DMS 273 treated with DMSO at 0.1 percent for 48 hours (cell line): ENCODE results near the gene C20orf96.
"Not testable (repeated sequence)": the region's sequence is repeated elsewhere in the genome, so short reads cannot be mapped to it uniquely, and the experiment has no call there.

Experiments used
- DNase-seq: peaks from one replicate; lab custom pipeline; 2025; lab: John Stamatoyannopoulos, UW

Gene C20orf96

DNA sequence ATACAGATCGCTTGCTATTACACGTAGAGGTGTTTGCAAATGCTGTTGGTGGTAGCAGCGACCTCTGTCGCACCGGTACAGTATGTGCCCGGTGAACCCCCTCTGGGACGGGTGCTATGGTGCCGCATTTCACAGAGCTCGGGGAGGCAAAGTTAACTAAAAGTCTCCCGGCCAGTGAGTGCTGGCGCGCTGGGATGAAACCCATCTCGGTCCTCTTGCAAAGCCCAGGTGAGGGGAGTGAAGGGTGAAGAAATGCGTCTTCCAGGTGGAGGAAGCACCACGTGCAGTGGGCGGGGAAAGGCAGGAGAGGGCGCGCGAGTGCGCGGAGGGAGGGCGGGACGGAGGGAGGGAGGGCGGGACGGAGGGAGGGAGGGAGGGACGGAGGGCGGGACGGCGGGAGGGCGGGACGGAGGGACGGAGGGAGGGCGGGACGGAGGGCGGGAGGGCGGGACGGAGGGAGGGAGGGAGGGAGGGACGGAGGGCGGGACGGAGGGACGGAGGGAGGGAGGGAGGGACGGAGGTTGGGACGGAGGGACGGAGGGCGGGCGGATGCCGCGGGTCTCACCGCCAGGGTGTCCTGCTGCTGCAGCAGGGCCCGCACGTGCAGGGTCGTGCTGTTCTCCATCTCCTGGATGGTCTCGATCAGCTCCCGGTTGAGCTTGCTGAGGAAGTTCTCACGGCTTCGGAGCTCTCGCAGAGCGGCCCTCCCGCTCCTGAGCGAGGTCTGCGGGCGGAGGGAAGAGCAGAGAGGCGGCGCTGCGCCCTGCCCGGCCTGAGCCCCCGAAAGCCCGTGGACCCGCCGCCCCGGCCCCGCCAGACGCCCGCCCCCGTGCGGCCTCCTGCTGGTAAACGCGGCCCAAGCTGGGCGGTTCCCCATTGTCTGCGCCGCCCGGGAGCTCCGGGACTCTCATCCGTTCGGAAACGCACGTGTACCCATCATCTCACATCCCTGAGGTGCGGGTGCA lies 11.7 kb downstream of the C20orf96 start:
- DNase-seq = no peak

DNA sequence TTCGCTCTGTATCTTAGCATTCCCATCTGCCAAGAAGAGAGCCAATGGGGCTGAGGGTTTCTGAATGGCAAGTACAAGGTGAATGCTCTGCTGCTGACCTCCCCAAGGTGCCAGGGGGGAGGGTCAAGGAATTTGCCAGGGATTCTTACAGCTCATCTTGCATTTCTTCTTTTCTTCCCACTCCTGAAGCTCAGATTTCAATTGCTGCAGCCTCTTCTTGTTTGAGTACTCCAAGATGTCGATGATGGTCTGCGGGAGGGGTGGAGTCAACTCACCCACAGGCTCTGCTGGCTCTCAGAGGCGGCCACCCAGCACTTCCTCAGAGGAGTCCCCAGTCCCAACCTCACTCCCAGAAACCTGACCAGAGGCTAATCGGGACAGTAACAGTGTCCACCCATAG lies 12.4 kb downstream of the C20orf96 start:
- DNase-seq = no peak

DNA sequence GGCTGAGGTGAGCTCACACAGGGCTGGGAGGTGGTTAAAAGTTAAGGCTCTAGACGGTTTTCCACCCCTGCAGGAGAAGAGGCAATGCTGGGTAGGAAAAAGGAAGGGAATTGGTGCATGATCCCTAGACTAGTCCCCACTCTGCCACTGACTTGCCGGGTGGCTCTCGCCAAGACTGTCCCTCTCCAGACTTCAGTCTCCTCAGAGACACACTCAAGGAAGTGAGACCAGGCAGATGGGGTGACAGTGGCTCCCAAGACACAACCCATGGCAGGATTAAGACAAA lies 13.1 kb downstream of the C20orf96 start:
- no peak for DNase-seq

DNA sequence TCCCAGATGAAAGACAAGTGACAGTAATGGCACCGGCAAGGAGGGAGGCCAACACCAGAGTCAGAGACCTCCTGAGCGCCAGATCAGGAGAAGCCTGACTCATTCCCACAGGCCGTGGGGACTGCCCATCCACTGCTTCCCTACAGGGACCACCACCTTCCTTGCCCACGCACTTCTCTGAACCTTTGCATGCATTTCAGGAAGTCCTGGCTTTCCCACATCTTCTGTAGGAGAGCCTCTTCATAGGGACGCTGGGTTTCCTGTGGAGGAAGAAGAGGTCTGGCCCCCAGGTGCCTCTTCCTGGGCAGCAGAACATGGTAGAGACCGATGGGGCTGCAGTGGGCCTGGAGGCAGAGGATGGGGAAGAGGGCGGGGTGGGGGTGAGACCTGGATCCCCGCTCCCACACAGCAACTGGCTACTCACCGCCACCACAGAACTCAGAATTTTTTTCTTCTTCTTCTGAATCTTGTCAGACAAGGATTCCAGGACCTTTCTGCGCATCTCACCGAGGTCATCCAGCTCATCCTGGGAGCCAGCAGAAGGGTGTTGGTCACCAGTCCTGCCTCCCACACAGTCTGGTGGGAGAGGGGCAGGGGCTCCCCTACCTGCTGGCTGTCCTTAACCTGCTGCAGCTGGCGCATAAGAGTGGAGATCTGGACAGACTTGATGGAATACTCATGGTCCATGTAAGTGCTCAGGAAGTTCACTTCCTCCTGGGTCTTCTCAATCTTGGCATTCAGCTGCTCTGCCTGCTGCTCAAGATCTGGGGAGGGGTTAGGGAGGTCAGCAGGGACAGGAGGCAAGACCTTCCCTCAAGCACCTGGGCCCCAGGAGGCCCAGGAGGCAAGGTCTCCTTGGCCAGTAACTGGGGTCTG lies 13.7 kb downstream of the C20orf96 start:
- no peak for DNase-seq

DNA sequence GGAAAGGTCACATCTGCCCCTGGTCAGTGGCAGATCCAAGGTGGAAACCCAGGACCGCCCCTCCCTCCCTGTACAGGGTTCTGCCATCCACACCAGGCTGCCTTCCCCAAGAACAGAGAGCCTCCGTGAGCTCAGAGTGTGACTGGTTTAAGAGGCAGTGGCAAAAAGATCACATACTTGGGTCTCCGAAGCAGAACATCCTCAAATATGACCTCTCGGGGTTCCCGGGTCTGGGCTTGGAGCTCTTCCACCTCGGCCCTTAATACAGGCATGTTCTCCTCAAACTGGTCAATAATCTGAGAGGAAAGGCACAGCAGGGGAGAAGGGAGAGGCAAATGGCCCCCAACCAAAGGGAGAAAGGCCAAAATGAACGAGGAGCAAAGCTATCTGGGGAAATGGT lies 14.8 kb downstream of the C20orf96 start:
- no peak for DNase-seq

DNA sequence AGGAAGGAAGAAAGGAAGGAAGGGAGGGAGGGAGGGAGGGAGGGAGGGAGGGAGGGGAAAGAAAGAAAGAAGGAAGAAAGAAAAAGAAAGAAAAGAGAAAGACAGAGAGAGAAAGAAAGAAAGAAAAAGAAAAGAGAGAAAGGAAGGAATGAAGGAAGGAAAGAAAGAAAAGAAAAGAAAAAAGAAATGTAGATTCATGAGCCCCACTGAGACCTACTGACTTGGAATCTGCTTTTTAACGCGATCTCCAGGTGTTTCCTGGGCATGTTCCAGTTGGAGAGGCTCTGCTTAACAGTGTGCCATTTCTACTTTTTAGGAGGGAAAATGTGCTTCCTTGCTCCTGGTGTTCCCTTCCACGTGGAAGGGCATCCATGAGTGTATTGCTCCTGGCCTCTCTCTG lies 16.7 kb downstream of the C20orf96 start:
- DNase-seq = no peak

DNA sequence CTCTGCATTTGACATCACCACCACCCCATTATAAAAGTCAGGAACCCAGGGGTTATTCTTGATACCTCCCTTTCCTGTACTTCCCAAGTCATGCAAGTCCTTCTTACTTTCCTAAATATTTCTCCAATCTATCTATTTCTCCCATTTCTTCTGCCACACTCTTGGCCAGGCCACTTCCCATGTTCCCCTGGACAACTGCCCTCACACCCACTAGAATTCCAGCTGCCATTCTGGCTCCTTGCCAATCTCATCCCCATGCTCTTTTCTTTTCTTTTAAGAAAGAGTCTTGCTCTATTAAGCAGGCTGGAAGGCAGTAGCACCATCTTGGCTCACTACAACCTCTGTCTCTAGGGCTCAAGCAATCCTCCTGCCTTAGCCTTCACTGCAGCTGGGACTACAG lies 17.8 kb downstream of the C20orf96 start:
- no peak for DNase-seq

DNA sequence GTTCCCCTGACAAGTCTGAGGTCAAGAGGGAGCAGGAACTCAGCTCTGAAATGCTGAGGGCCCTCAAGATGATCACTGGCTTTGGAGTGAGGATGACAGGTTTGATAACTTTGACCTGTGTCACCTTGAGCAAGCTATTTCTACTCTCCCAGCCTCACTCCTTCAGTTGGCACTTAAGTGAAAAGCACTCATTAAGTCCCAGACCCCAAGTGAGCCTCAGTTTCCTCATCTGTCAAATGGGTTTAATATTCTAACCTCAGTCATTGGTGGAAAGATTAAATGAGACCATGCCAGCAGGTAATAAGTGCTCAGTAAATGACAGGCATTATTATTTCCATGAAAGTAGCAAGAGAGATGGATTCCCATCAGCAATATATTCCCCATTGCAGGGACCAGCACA lies 19.0 kb downstream of the C20orf96 start:
- DNase-seq = no peak

DNA sequence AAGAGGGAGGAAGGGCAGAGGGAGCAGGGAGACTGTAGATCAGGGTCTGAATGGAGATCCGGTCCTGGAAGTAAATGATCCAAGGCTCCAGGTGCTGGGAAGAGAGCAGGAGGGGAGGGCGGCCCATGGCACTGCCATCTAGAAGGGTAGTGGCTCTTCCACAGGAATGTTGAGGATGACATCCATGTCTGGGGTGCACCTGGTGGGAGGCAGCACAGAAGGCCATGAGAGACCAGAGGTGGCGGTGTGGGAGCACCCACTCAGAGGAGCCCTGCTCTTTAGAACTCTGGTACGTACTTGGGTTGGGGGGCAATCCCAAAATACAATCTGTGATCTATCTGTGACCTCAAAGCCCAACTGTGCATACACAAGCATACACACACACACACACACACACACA lies 19.5 kb downstream of the C20orf96 start:
- no peak for DNase-seq

DNA sequence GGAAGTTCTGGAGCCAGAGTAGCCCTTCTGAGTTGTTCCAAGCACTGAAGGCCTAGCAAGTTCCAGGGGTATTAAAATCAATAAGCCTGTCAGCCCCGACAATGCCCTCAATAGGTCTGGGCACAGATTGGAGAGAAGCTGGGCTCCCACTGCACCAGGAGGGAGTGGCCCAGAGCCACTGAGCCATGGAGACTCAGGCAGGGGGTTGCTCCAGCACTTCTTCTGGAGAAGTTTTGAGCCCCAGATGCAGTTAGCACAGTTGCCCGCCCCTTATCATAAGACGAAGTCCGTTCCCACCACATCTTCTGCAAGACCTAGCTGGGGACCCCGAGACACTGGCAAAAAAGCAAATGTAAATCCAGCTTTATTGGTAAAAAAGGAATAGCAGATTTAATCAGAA lies 20.0 kb downstream of the C20orf96 start:
- no peak for DNase-seq

DNA sequence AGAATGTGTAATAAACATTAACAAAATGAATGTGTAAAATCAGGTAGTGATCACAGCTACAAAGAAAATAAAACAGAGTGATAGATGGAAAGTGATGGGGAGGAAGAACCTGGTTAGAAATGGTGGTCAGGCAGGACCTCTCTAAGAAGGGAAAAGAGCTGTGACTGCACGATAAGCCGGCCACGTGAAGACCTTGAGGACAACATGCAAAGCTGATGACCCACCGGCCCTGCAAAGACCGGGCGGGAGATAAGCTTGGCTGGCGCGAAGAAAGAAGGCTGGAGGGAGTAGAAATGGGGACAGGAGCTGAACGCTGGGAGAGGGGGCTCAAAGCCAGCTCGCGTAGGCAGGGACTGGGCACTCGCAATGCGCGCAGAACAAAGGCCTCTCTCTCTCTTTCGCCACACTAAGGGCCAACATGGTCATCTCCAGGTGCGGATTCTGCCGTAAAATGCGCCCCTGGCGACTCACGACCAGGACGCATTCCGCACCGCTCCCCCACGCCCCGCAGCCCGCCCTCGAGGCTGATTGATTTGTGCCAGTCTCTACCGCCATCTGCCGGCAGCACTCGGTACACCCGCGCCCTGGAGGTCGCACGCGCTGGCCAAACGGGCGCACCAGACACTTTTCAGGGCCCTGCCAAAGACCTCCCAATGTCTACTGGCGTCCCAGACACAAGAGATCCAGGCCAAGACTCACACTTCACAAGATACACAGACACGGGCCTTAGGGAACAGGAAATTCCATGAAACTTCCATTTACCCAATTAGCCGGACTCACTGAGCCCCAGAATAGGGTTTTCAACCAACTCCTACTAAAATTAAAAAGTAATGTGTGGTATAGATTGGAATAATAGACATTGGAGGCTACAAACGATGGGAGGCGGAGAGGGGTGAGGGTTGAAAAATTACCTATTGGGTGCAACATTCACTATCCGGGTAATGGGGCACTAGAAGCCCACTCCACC lies 23.7 kb downstream of the C20orf96 start:
- peak; percentile 54 for DNase-seq

DNA sequence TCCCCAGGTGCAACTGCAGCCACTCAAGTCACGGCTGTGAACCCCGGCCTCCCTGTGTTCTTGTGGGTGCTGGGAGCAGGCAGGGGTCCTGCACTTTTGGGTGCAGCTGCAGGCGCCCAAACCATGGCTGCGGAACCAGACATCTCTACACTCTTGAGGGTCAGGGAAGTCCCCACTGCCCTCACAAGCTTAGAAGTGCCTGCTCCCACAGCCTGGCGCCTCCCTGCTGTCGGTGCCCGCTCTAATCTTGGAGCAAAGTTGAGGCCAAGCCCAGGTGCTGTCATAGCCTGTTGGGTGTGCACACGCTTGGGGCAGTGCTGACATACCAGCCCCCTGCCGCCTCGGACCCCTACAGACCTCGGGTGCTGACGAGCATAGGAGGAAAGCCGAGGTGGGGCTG lies 26.8 kb downstream of the C20orf96 start:
- DNase-seq = no peak

DNA sequence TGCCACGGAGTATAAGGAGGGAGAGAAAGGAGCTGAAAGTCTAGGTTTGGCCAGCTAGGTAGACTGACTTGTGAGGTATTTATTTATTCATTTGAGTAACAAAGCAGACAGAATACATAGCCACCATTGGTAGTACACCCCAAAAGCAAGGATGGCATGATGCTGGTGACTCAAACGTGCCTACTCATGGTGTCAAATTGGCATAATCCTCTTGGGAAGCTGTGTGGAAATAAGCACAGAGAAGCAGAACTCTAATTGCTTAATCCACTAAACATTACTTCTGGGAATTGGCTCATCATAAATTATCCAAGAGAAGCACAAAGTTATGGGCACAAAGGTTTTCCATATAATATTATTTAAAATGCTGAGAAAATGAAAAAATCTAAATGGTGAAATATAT lies 30.6 kb downstream of the C20orf96 start:
- no peak for DNase-seq

DNA sequence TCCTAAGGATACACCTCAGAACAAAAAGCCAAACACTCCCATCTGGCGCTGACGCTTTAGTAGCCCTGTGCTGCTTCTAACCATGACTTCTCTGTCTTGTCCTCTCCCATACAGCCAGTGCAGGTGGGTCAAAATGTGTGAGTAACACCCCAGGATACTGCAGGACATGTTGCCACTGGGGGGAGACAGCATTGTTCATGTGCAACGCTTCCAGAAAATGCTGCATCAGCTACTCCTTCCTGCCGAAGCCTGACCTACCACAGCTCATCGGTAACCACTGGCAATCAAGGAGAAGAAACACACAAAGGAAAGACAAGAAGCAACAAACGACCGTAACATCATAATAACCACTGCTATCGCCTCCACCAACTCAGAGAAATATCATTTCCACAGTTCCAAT lies 31.6 kb downstream of the C20orf96 start:
- DNase-seq = no peak

DNA sequence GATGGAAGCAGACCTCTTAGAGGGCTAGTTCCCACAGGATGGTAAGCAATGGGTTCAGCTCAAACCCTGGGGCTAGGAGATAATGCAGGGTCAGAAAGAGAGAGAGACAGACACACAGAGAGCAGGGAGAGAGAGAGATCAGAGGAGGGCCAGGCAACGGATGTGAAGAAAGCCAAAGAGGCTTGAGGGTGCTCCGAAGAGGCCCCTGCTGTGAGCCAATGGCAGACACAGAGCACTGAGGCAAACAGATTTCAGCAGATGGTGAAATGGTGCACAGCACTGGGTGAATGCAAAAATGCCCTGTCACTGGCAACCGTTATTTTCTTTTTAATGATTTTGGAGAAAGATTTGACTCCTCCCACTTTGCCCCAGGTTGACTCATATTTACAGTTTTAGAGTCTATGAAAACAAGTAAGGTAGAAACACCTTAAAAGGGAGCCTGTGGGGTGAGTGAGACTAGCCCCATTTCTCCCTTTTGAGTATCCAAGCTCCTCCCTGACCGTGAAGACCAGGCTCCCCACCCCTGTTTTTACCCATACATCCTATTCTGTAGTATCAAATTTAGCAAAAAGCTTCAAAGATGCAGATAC lies 32.2 kb downstream of the C20orf96 start:
- DNase-seq = no peak

DNA sequence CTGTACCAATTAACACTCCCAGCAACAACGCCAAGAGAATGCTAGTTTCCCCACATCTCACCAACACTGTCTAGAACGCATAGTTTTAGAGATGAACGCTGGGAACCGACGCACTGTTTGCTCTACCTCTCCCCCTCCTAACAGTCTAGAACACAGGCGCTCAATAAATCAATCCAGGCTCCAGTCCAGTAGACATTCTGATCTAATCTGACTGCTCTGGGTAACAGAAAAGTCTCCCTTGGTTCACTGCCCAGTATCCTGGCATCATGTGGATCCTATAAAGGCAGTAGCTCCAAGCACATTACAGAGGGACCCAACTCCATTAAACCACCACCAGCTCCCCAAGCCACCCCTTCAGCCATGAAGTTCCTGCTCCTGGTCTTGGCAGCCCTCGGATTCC lies 33.1 kb downstream of the C20orf96 start, which contains the start of gene DEFB132:
TSS of gene DEFB132 (plus strand) at position 306 of the 400 bp plus-strand sequence. CDS start at position 361, 55 bp downstream.
- DNase-seq = no peak

DNA sequence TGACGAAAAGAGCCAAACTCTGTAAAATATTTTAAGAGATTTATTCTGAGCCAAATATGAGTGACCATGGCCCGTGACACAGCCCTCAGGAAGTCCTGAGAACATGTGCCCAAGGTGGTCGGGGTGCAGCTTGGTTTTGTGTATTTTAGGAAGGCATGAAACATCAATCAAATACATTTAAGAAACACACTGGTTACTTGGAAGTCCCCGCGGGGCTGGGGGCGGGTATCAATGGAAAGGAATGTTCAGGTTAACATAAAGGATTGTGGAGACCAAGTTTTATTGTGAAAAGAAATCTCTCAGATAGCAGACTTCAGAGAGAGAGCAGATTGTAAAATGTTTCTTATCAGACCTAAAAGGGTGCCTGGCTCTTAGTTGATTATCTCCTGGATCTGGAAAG lies 37.1 kb downstream of the C20orf96 start:
- not testable (repeated sequence) for DNase-seq

DNA sequence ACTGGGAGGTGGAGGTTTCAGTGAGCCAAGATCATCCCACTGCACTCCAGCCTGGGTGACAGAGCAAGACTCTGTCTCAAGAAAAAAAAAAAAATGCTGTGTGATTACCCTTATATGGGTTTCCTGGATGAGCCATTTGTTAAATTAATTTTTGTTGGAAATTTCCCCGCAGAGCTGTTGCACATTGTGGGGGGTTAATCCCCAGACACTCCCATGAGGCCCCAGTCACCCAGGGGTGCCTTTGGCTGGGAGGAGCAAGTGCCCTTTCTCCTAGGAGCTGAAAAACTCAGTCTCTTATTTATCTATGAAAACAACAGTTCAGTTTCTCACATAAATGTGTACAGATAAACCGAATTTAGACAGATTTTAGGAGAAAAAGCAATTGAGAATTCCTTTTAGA lies 37.7 kb downstream of the C20orf96 start:
- no peak for DNase-seq

DNA sequence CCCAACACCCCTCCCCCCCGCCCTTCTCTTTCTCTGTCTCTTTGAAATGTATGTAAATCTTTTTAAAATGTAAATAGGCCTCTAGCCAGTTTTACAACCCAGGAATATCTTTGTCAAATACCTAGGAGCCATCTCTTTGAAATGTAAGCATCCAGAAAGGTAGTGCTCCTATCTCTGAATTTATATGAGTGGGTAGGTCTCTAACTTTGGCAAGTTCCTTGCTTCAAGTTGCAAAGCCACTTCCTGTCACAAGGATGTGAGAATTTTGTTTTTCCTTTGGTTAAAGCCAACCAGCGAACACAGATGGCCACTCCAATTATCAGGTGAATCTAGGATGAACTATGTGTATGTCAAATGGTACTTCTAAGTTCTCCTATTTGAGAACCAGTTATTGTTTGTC lies 39.2 kb downstream of the C20orf96 start:
- no peak for DNase-seq

DNA sequence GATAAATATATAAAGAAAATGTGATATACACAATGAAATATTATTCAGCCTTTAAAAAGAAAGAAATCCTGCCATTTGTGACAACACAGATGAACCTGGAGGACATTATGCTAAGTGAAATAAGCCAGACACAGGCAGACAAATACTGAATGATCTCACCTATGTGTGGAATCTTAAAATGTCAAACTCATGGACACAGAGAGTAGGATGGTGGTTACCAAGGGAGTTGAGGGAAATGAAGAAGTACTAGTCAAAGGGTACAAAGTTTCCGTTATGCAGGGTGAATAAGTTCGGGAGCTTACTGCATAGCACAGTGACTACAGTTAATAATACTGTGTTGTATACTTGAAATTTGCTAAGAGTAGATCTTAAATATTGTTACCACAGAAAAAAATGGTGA lies 47.6 kb downstream of the C20orf96 start:
- DNase-seq = no peak

DNA sequence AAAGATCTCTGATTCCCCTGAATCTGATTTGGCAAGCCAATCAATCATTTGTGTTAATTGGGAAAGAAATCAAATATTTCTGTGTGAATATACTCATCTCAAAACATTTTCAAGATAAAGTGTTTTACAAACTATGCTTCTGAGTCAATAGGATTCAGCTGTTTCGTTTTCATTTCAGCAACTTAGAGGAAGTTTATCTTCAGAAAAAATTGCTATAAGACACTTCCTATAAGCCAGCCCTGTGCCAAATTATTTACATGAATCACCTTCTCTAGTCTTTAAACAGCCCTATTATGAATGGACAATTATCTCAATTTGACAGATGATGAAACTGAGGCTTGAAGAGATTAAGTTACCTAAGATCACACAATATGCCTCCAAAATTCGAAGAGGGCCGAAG lies 52.6 kb downstream of the C20orf96 start:
- DNase-seq = no peak

DNA sequence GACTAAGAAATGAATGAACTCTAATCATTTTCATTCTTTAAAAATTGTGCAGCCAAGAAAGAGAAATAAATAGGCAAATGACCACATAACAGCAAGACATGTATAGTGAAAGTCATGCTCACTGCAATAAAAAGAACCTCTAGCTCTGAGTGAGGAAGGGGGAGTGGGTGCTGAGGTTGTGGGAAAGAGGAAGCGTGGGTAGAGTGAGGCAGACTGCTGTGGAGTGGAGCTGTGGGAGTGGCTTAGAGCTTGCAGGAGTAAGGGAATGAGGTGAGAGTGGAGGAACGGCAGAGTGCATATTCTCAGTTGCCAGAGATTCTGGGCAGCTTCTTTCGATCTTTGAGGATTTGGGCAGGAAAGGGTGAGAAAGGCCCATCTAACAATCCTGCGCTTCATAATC lies 53.1 kb downstream of the C20orf96 start:
- DNase-seq = no peak
